GM12875 (cell line): ENCODE results near the gene COQ4.

Experiments
- H3K4me3 ChIP-seq: one replicate; pipeline ENCODE4 v1.5.1; 2011; ENCODE audit warnings: low read depth, low read length, control low read depth
- CTCF ChIP-seq: IDR thresholded peaks from 2 replicates; pipeline ENCODE4 v1.5.1; 2011; ENCODE audit warnings: low read depth, mild to moderate bottlenecking, control low read depth, inconsistent platforms, low read length, moderate library complexity, borderline replicate concordance; ENCODE audit not compliant: insufficient read depth

The COQ4 gene

GRCh38 chr9:128369024-128369706, 46.5 kb downstream of the COQ4 start:
- no peak for TF ChIP-seq CTCF
- H3K4me3 ChIP-seq = no peak overlapping the region

GRCh38 chr9:128370367-128370751, 47.7 kb downstream of the COQ4 start:
- H3K4me3 ChIP-seq = peak overlapping the region; percentile 95
- no peak for TF ChIP-seq CTCF

GRCh38 chr9:128370752-128371629, 48.4 kb downstream of the COQ4 start, which contains the start of gene URM1:
Gene URM1, plus strand, starts transcription at chr9:128371374. Its CDS starts 7 bp downstream, at chr9:128371381.
- TF ChIP-seq CTCF = no peak

GRCh38 chr9:128371630-128372117, 49.0 kb downstream of the COQ4 start:
- no peak for TF ChIP-seq CTCF
- H3K4me3 ChIP-seq = peak overlapping the region; percentile 95

More at GRCh38 chr9:128370752-128371629, 48.4 kb downstream of the COQ4 start, which contains the start of gene URM1:
- peak within 1 kb of the TSS; percentile 95 for H3K4me3 ChIP-seq

GRCh38 chr9:128372188-128372641, 49.6 kb downstream of the COQ4 start:
- TF ChIP-seq CTCF = no peak
- H3K4me3 ChIP-seq = peak overlapping the region; percentile 95

- H3K4me3 ChIP-seq = no peak overlapping the region
Measured at GRCh38 chr9:128372784-128373183, 50.1 kb downstream of the COQ4 start.

More at GRCh38 chr9:128372784-128373183, 50.1 kb downstream of the COQ4 start:
- no peak for TF ChIP-seq CTCF
